ENCODE data around the gene STK38. TPM values are rescaled to one million over a fixed set of nuclear protein-coding genes. Genes with fewer than 3 reads are reported as not detected.
A peak's percentile ranks its signal among the peaks of the same experiment; 100 is the strongest.

Gene STK38
- total and polyA plus RNA-seq, 2 donors (not counting 1 experiment from before 2014, with no cell fraction given) = 26.9 to 42.6 TPM

DNA sequence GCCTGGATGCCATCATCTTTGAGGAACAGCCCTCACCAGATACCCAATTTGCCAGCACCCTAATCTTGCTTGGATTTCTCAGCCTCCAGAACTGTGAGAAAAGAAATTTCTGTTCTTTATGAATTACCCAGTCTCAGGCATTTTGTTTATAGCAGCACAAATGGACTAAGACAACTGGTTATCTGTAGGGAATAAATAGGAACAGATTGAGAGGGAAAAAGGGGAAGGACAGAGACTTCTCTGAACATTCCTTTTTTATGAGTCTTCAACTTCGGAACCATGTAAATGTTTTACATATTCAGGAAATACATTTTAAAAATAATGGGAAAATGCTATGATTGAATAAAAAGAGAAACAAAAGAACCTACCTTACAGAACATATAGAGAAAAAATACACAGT is 83.6 kb downstream of the STK38 start:
- TF ChIP-seq, protein P1, sequence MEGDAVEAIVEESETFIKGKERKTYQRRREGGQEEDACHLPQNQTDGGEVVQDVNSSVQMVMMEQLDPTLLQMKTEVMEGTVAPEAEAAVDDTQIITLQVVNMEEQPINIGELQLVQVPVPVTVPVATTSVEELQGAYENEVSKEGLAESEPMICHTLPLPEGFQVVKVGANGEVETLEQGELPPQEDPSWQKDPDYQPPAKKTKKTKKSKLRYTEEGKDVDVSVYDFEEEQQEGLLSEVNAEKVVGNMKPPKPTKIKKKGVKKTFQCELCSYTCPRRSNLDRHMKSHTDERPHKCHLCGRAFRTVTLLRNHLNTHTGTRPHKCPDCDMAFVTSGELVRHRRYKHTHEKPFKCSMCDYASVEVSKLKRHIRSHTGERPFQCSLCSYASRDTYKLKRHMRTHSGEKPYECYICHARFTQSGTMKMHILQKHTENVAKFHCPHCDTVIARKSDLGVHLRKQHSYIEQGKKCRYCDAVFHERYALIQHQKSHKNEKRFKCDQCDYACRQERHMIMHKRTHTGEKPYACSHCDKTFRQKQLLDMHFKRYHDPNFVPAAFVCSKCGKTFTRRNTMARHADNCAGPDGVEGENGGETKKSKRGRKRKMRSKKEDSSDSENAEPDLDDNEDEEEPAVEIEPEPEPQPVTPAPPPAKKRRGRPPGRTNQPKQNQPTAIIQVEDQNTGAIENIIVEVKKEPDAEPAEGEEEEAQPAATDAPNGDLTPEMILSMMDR (conservative IDR thresholded peaks at IDR 0.05 in 1 of 2, IDR thresholded peaks at IDR 0.05 in 1 of 2; ENCODE audit: low read depth in 1 of 2, low read length in 2 of 2) = no peak
- no peak for TF ChIP-seq EZH2 (IDR thresholded peaks at IDR 0.05; ENCODE audit: low read length, missing control alignments)
- H2AFZ ChIP-seq (ENCODE audit: low read length) = no peak overlapping the region
- H4K20me1 ChIP-seq (ENCODE audit: control insufficient read depth, extremely low read depth, insufficient read depth, low read length) = no peaks in the 10 kb centered on the region
- no peaks in the 10 kb centered on the region for H3K4me1 ChIP-seq (ENCODE audit: control insufficient read depth, extremely low read depth, insufficient read depth, low read length)
- no peak overlapping the region for H3K9ac ChIP-seq (ENCODE audit: insufficient read depth, low read length)
- no peak overlapping the region for H3K27ac ChIP-seq (ENCODE audit: insufficient read depth, low read length)
- H3K9me3 ChIP-seq (ENCODE audit: control insufficient read depth, insufficient read depth, low read depth, low read length) = no peaks in the 10 kb centered on the region
- peaks cover 26% of the 10 kb centered on the region for H3K79me2 ChIP-seq (ENCODE audit: control insufficient read depth, insufficient read depth, low read length)
- H3K4me3 ChIP-seq (replicated peaks in 1 of 4; ENCODE audit: control extremely low read depth in 1 of 4, insufficient read depth in 1 of 4, low read depth in 3 of 4, low read length in 4 of 4) = no peak overlapping the region
- H3K4me2 ChIP-seq (ENCODE audit: extremely low read depth, insufficient read depth, low read length) = no peak overlapping the region
- H3K27me3 ChIP-seq (ENCODE audit: control insufficient read depth, insufficient read depth, low read length) = no peaks in the 10 kb centered on the region
- no peaks in the 10 kb centered on the region for H3K36me3 ChIP-seq (ENCODE audit: control insufficient read depth, insufficient read depth, low read length)
- DNase-seq (ENCODE audit: low read depth in 2 of 2) = peak in 1 of 2 donors; percentile 20

DNA sequence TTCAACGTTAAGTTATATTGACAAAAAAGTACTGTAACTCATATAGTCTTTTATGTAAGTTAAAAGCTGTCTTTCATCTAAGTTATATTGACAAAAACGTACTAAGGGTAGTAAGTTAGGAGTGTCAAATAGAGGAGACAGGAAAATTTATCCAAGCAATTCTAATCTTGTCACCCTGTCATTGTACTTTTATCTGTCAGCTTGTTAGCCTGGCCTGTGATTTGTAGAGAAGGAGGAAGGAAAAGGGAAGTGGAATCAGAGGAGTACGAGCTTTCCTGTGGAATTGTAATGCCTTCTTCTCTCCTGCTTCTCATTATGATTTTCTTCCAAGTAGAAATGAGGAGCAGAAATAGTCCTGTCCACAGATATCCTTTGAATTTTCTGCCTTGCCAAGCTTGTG is 85.6 kb downstream of the STK38 start:
- Histone ChIP-seq H3K9me3 (ENCODE audit: control insufficient read depth, insufficient read depth, low read depth, low read length) (no peaks in the 10 kb centered on the region), H2AFZ (ENCODE audit: low read length) (no peak overlapping the region), H3K36me3 (ENCODE audit: control insufficient read depth, insufficient read depth, low read length) (no peaks in the 10 kb centered on the region), H3K79me2 (ENCODE audit: control insufficient read depth, insufficient read depth, low read length) (peaks cover 38% of the 10 kb centered on the region), H4K20me1 (ENCODE audit: control insufficient read depth, extremely low read depth, insufficient read depth, low read length) (no peaks in the 10 kb centered on the region), H3K4me2 (ENCODE audit: extremely low read depth, insufficient read depth, low read length) (no peak overlapping the region), H3K9ac (ENCODE audit: insufficient read depth, low read length) (no peak overlapping the region), H3K4me3 (replicated peaks in 1 of 4; ENCODE audit: control extremely low read depth in 1 of 4, insufficient read depth in 1 of 4, low read depth in 3 of 4, low read length in 4 of 4) (no peak overlapping the region), H3K27ac (ENCODE audit: insufficient read depth, low read length) (no peak overlapping the region), H3K4me1 (ENCODE audit: control insufficient read depth, extremely low read depth, insufficient read depth, low read length) (no peaks in the 10 kb centered on the region), H3K27me3 (ENCODE audit: control insufficient read depth, insufficient read depth, low read length) (no peaks in the 10 kb centered on the region)
- DNase-seq (ENCODE audit: low read depth in 2 of 2) = no peak
- TF ChIP-seq, protein P1 (conservative IDR thresholded peaks at IDR 0.05 in 1 of 2, IDR thresholded peaks at IDR 0.05 in 1 of 2; ENCODE audit: low read depth in 1 of 2, low read length in 2 of 2) = no peak
- no peak for TF ChIP-seq EZH2 (IDR thresholded peaks at IDR 0.05; ENCODE audit: low read length, missing control alignments)

DNA sequence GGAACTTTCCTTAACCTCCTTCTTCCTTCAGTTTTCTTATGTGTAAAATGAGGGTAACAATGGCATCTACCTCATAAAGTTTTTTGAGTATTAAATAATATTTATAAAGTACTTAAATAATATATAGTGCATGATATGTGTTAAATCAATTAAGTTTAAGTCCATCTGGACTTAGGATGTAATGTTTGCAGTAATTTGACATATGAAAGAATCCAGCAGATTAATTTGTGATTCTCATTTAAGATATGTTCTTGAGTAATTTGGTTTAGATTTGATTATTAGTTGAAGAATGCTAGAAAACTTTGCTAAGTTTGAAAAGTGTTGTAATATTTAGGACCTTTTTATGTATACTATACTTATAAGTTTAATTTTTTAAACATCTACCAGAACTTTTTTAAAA is 86.4 kb downstream of the STK38 start:
- H3K4me2 ChIP-seq (ENCODE audit: extremely low read depth, insufficient read depth, low read length) = no peak overlapping the region
- H3K27me3 ChIP-seq (ENCODE audit: control insufficient read depth, insufficient read depth, low read length) = no peaks in the 10 kb centered on the region
- no peak overlapping the region for H3K9ac ChIP-seq (ENCODE audit: insufficient read depth, low read length)
- no peaks in the 10 kb centered on the region for H3K4me1 ChIP-seq (ENCODE audit: control insufficient read depth, extremely low read depth, insufficient read depth, low read length)
- no peaks in the 10 kb centered on the region for H3K36me3 ChIP-seq (ENCODE audit: control insufficient read depth, insufficient read depth, low read length)
- H3K27ac ChIP-seq (ENCODE audit: insufficient read depth, low read length) = no peak overlapping the region
- H3K9me3 ChIP-seq (ENCODE audit: control insufficient read depth, insufficient read depth, low read depth, low read length) = no peaks in the 10 kb centered on the region
- H3K4me3 ChIP-seq (replicated peaks in 1 of 4; ENCODE audit: control extremely low read depth in 1 of 4, insufficient read depth in 1 of 4, low read depth in 3 of 4, low read length in 4 of 4) = no peak overlapping the region
- no peaks in the 10 kb centered on the region for H4K20me1 ChIP-seq (ENCODE audit: control insufficient read depth, extremely low read depth, insufficient read depth, low read length)
- DNase-seq (ENCODE audit: low read depth in 2 of 2) = no peak
- H2AFZ ChIP-seq (ENCODE audit: low read length) = no peak overlapping the region
- TF ChIP-seq, protein P1 (conservative IDR thresholded peaks at IDR 0.05 in 1 of 2, IDR thresholded peaks at IDR 0.05 in 1 of 2; ENCODE audit: low read depth in 1 of 2, low read length in 2 of 2) = no peak
- no peak for TF ChIP-seq EZH2 (IDR thresholded peaks at IDR 0.05; ENCODE audit: low read length, missing control alignments)
- H3K79me2 ChIP-seq (ENCODE audit: control insufficient read depth, insufficient read depth, low read length) = peaks cover 35% of the 10 kb centered on the region
